ENCODE data around the gene NOLC1.

- no peak for TF ChIP-seq EZH2 (IDR thresholded peaks at IDR 0.05; ENCODE audit: insufficient read depth, poor library complexity, severe bottlenecking)
- TF ChIP-seq EZH2phosphoT487 (IDR thresholded peaks at IDR 0.05; ENCODE audit: insufficient read depth, low read depth): no peak
These were observed 49.8 kb upstream of the NOLC1 start for GRCh38 chr10:102102421-102102820.
